HL-60 (cell line): ENCODE data around the gene KCNK5.

Experiments used
- CTCF ChIP-seq: IDR thresholded peaks from one replicate; pipeline ENCODE4 v1.5.1; 2011; ENCODE audit warnings: low read length, control low read depth, inconsistent platforms; ENCODE audit not compliant: insufficient read depth
- REST ChIP-seq: IDR thresholded peaks from 2 replicates; pipeline ENCODE4 v1.6.1; 2012; ENCODE audit warnings: low read depth; ENCODE audit not compliant: insufficient replicate concordance

GRCh38 chr6:39210450-39210849 is 18.8 kb downstream of the KCNK5 start:
- TF ChIP-seq CTCF (no peak), REST (no peak)
